Measurements from ENCODE around the gene CSNK2B.

CSNK2B gene

GRCh38 chr6:31663126-31663960 is 2.5 kb upstream of the CSNK2B start:
- H3K4me3 ChIP-seq (ENCODE audit: low read depth, low read length) = peak overlapping the region; percentile 69
- TF ChIP-seq CTCF (IDR thresholded peaks at IDR 0.05; ENCODE audit: low read depth, low read length) = no peak

GRCh38 chr6:31663961-31664789 is 1.7 kb upstream of the CSNK2B start:
- no peak for TF ChIP-seq CTCF (IDR thresholded peaks at IDR 0.05; ENCODE audit: low read depth, low read length)
- H3K4me3 ChIP-seq (ENCODE audit: low read depth, low read length) = peak overlapping the region; percentile 69

GRCh38 chr6:31664790-31665500 is 935 bp upstream of the CSNK2B start, which contains the start of gene GPANK1:
GPANK1 (minus strand) TSS chr6:31664997; CDS start chr6:31664478, 519 bp downstream.
- no peak for TF ChIP-seq CTCF (IDR thresholded peaks at IDR 0.05; ENCODE audit: low read depth, low read length)

GRCh38 chr6:31666337-31666965 is 571 bp downstream of the CSNK2B start:
- TF ChIP-seq CTCF (IDR thresholded peaks at IDR 0.05; ENCODE audit: low read depth, low read length) = no peak
- H3K4me3 ChIP-seq (ENCODE audit: low read depth, low read length) = peak overlapping the region; percentile 69

More at GRCh38 chr6:31664790-31665500, 935 bp upstream of the CSNK2B start, which contains the start of gene GPANK1:
- peak within 1 kb of the TSS; percentile 69 for H3K4me3 ChIP-seq (ENCODE audit: low read depth, low read length)

GRCh38 chr6:31669676-31670075 is 3.8 kb downstream of the CSNK2B start, which contains the start of gene LY6G5B:
LY6G5B (plus strand) TSS chr6:31669976; CDS start chr6:31670951, 975 bp downstream.
- no peak within 1 kb of the TSS for H3K4me3 ChIP-seq (ENCODE audit: low read depth, low read length)
- no peak for TF ChIP-seq CTCF (IDR thresholded peaks at IDR 0.05; ENCODE audit: low read depth, low read length)

GRCh38 chr6:31676322-31676903 is 10.5 kb downstream of the CSNK2B start:
- TF ChIP-seq CTCF (IDR thresholded peaks at IDR 0.05; ENCODE audit: low read depth, low read length) = no peak
- no peak overlapping the region for H3K4me3 ChIP-seq (ENCODE audit: low read depth, low read length)
